Measurements from ENCODE around the gene ATP10B. TPM values are rescaled to one million over a fixed set of nuclear protein-coding genes. Genes with fewer than 3 reads are reported as not detected.

Gene ATP10B
- total and polyA plus RNA-seq, 8 donors: 0.76 to 20.4 (median 4.6) TPM

DNA sequence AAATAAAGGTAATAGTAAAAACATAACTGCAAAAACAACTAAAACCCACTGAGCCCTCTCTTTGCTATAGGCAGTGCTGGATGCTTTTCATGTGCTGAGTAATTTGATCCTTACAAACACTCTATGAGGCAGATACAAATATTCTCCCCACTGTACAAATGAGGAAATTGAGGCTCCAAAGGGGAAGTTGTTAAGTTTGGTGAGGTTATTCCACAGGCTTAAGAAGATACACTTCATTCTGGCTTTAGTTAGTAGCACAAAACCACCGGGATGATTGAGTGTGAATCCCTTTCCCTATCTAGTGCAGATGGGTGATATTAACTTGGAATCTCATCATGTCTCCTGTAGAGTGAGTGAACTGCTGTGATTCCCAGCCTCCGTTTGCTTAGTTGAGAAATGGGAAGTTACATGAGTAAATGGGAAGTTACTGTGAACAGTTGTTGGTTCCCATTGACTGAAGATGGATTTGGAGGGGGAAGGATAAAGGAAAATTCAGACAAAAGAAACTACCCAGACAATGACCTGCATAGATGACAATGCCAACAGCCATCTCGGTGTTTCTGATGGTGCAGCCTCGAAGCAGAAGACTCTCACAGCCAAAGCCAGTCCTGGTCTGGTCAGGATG is 208.3 kb downstream of the ATP10B start:
- Histone ChIP-seq H3K27ac (no peak overlapping the region), H3K4me3 (no peak overlapping the region), H3K36me3 (no peaks in the 10 kb centered on the region), H3K27me3 (no peaks in the 10 kb centered on the region), H3K4me1 (peaks cover 0 to 3% (median 0%) of the 10 kb centered on the region in 3 donors), H3K9me3 (no peaks in the 10 kb centered on the region)
- 81 to 97% methylated on average over 4 of the region's 4 CpGs for WGBS, 2 donors
- FAIRE-seq (no peak), ATAC-seq (peak in 1 of 4 donors; percentile 31), DNase-seq (no peak)
- TF ChIP-seq, protein P1, sequence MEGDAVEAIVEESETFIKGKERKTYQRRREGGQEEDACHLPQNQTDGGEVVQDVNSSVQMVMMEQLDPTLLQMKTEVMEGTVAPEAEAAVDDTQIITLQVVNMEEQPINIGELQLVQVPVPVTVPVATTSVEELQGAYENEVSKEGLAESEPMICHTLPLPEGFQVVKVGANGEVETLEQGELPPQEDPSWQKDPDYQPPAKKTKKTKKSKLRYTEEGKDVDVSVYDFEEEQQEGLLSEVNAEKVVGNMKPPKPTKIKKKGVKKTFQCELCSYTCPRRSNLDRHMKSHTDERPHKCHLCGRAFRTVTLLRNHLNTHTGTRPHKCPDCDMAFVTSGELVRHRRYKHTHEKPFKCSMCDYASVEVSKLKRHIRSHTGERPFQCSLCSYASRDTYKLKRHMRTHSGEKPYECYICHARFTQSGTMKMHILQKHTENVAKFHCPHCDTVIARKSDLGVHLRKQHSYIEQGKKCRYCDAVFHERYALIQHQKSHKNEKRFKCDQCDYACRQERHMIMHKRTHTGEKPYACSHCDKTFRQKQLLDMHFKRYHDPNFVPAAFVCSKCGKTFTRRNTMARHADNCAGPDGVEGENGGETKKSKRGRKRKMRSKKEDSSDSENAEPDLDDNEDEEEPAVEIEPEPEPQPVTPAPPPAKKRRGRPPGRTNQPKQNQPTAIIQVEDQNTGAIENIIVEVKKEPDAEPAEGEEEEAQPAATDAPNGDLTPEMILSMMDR (IDR thresholded peaks at IDR 0.05): no peak
- intact Hi-C loops (cut with DNase I): no loop called here

DNA sequence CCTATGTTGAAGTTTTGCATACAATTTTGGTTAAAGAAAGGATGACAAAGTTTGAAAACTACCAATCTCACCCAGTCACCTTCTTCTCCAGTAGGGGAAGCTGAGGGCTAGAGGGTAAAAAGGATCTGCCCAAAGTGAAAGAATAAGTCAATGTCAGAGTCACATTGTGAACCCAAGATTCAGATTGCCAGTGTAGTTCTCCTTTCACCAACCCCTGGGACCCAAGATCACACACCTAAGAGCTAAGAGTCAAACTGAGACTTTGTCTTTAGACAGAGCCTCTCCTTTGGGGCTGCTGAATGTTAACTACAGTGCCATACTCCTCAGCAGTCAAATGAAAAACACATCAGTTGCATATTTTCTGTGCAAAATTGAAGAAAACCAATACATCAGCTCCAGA is 210.6 kb downstream of the ATP10B start:
- no peak for DNase-seq
- no peak overlapping the region for H3K27ac ChIP-seq
- no peak for FAIRE-seq
- H3K27me3 ChIP-seq: no peaks in the 10 kb centered on the region
- H3K36me3 ChIP-seq: no peaks in the 10 kb centered on the region
- H3K9me3 ChIP-seq: no peaks in the 10 kb centered on the region
- TF ChIP-seq, protein P1 (IDR thresholded peaks at IDR 0.05): no peak
- peaks cover 0 to 17% (median 12%) of the 10 kb centered on the region in 3 donors for H3K4me1 ChIP-seq
- no peak for ATAC-seq
- H3K4me3 ChIP-seq: no peak overlapping the region
- intact Hi-C loops (cut with DNase I): no loop called here

DNA sequence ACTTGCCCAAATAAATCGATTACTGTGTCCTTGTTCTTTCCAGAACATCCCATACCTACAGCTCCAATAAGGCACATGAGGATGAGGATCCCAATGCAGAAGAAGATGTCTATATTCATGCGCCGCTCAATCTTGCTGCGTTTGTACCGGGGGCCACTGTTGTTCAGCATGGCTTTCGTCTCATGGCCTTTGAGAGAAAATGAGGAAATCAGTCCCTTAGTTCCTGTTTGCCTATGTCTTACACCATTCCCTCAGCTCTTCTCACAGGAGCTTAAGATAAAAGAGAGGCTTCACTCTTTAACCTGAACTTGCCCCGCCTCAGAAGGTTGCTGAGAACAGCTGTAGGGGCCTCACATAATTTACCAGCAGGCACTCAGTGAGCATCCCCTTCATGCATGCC is 211.6 kb downstream of the ATP10B start:
- TF ChIP-seq, protein P1 (IDR thresholded peaks at IDR 0.05): no peak
- no peaks in the 10 kb centered on the region for H3K9me3 ChIP-seq
- WGBS, 2 donors: 84 to 93% methylated on average over 7 of the region's 7 CpGs
- H3K4me1 ChIP-seq: peaks cover 0 to 17% (median 12%) of the 10 kb centered on the region in 3 donors
- H3K4me3 ChIP-seq: no peak overlapping the region
- no peaks in the 10 kb centered on the region for H3K27me3 ChIP-seq
- DNase-seq: no peak
- no peak overlapping the region for H3K27ac ChIP-seq
- intact Hi-C loops (cut with DNase I): no loop called here
- H3K36me3 ChIP-seq: no peaks in the 10 kb centered on the region
- ATAC-seq: no peak
- FAIRE-seq: no peak

DNA sequence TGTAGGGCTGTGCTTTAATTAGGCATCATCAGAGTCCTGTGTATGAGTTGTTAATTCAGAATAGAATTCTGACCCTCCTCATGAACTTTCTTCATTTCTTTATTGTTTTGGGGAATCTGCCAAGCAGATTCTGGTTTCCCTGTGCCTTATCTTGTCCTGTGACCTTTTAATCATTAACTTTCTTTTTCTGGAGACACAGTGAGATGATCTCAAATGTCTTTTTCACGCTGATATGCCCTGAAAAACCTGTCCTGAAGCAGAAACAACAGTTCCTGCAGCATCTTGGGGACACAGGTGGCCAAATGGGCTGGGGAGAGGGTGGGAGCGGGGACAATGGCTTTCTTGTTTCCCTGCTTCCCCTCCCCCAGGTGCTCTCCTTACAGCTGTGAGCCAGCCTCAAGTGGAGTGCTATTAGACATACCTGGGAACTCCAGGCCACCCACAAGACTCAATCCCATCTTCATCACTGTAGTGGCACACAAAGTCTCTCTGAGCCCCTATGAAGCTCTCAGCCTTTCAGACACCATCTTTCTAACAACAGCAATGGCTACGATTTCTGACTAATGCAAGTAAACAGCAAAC is 213.8 kb downstream of the ATP10B start:
- TF ChIP-seq, protein P1 (IDR thresholded peaks at IDR 0.05): no peak
- FAIRE-seq (no peak), ATAC-seq (peak in 3 of 4 donors; percentile 62 to 74 (median 67)), DNase-seq (no peak)
- no peaks in the 10 kb centered on the region for H3K36me3 ChIP-seq
- WGBS, 2 donors: 51 to 65% methylated on average over 3 of the region's 3 CpGs
- intact Hi-C loops (cut with DNase I): no loop called here
- H3K9me3 ChIP-seq: no peaks in the 10 kb centered on the region
- H3K4me3 ChIP-seq: no peak overlapping the region
- no peaks in the 10 kb centered on the region for H3K27me3 ChIP-seq
- H3K4me1 ChIP-seq: peaks cover 0 to 17% (median 12%) of the 10 kb centered on the region in 3 donors
- peak overlapping the region in 1 of 4 donors; percentile 17 for H3K27ac ChIP-seq

All from pancreas (tissue), 10 donors.